BE2C (cell line): Measurements from ENCODE around the gene POC1B.

Source experiments
- DNase-seq: peaks from one replicate; pipeline ENCODE4 v3.0.0-alpha.2; 2020
- H3K27me3 ChIP-seq: fragments of 250-450 bp; sonication (Bioruptor Pico); 2 replicates; pipeline ENCODE4 v1.5.1; 2020; ENCODE audit warnings: mild to moderate bottlenecking
- H3K36me3 ChIP-seq: fragments of 250-450 bp; sonication (Bioruptor Pico); 2 replicates; pipeline ENCODE4 v1.5.1; 2020; ENCODE audit warnings: mild to moderate bottlenecking
- H3K4me1 ChIP-seq: fragments of 250-450 bp; sonication (Bioruptor Pico); 2 replicates; pipeline ENCODE4 v1.5.1; 2020
- H3K4me3 ChIP-seq: 2 replicates; pipeline ENCODE4 v1.5.1; 2011; ENCODE audit warnings: low read depth, low read length
- H3K9me3 ChIP-seq: fragments of 250-450 bp; sonication (Bioruptor Pico); 2 replicates; pipeline ENCODE4 v1.5.1; 2020
- TF ChIP-seq, protein P1 (sequence below): IDR thresholded peaks from 2 replicates; pipeline ENCODE4 v1.5.1; 2012; ENCODE audit warnings: mild to moderate bottlenecking, low read depth, low read length

The POC1B gene

DNA sequence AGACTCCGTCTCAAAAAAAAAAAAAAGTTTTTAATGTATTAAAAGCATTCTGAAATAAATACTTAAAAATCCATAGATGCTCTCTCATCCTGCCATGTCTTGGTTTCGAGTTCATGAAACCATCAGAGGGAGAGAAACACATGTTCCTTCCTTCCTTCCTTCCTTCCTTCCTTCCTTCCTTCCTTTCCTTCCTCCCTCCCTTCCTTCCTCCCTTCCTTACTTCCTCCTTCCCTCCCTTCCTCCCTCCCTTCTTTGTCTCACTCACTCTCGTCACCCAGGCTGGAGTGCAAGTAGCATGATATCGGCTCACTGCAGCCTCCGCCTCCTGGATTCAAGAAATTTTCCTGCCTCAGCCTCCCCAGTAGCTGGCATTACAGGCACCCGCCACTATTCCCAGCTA is 113.2 kb downstream of the POC1B start:
- no peak for DNase-seq
- no peaks in the 10 kb centered on the region for H3K4me1 ChIP-seq
- no peaks in the 10 kb centered on the region for H3K9me3 ChIP-seq
- no peak overlapping the region for H3K4me3 ChIP-seq
- no peaks in the 10 kb centered on the region for H3K36me3 ChIP-seq
- no peaks in the 10 kb centered on the region for H3K27me3 ChIP-seq
- TF ChIP-seq, protein P1, sequence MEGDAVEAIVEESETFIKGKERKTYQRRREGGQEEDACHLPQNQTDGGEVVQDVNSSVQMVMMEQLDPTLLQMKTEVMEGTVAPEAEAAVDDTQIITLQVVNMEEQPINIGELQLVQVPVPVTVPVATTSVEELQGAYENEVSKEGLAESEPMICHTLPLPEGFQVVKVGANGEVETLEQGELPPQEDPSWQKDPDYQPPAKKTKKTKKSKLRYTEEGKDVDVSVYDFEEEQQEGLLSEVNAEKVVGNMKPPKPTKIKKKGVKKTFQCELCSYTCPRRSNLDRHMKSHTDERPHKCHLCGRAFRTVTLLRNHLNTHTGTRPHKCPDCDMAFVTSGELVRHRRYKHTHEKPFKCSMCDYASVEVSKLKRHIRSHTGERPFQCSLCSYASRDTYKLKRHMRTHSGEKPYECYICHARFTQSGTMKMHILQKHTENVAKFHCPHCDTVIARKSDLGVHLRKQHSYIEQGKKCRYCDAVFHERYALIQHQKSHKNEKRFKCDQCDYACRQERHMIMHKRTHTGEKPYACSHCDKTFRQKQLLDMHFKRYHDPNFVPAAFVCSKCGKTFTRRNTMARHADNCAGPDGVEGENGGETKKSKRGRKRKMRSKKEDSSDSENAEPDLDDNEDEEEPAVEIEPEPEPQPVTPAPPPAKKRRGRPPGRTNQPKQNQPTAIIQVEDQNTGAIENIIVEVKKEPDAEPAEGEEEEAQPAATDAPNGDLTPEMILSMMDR: no peak

- no peak for DNase-seq
- H3K4me3 ChIP-seq: no peak overlapping the region
- TF ChIP-seq, protein P1: no peak
- H3K4me1 ChIP-seq: no peaks in the 10 kb centered on the region
- no peaks in the 10 kb centered on the region for H3K36me3 ChIP-seq
- no peaks in the 10 kb centered on the region for H3K9me3 ChIP-seq
- no peaks in the 10 kb centered on the region for H3K27me3 ChIP-seq
Measured at GRCh38 chr12:89411846-89412245, 114.0 kb downstream of the POC1B start.

GRCh38 chr12:89411234-89411633 is 114.6 kb downstream of the POC1B start:
- no peak for DNase-seq
- Histone ChIP-seq H3K27me3 (no peaks in the 10 kb centered on the region), H3K4me3 (no peak overlapping the region), H3K36me3 (no peaks in the 10 kb centered on the region), H3K9me3 (no peaks in the 10 kb centered on the region), H3K4me1 (no peaks in the 10 kb centered on the region)
- TF ChIP-seq, protein P1: no peak

- Histone ChIP-seq H3K27me3 (no peaks in the 10 kb centered on the region), H3K4me3 (no peak overlapping the region), H3K9me3 (no peaks in the 10 kb centered on the region), H3K4me1 (no peaks in the 10 kb centered on the region), H3K36me3 (no peaks in the 10 kb centered on the region)
- TF ChIP-seq, protein P1: no peak
- DNase-seq: no peak
Measured at GRCh38 chr12:89405626-89406345, 120.1 kb downstream of the POC1B start.

- TF ChIP-seq, protein P1: no peak
- H3K27me3 ChIP-seq: no peaks in the 10 kb centered on the region
- no peaks in the 10 kb centered on the region for H3K4me1 ChIP-seq
- H3K36me3 ChIP-seq: no peaks in the 10 kb centered on the region
- no peak overlapping the region for H3K4me3 ChIP-seq
- H3K9me3 ChIP-seq: no peaks in the 10 kb centered on the region
- no peak for DNase-seq
Measured at GRCh38 chr12:89401433-89402058, 124.3 kb downstream of the POC1B start.

DNA sequence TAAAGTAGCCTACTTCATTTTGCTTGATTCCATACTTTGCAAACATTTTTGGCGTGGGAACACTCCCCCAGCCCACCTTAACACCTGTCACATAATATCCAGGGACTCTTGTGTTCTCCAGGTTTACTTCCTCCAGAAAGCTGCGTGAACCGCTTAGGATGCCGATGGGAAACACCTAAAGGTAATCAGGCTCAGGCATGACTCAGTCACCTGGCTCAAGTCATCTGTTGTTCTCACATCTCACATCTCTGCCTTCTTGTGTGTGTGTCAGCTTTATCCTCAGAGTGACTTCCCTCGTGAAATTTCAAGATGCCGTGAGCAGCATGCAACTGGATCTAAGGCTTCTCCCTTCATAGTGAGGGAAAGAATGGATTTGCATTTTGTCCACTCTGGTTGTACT is 125.4 kb downstream of the POC1B start:
- no peak for DNase-seq
- H3K9me3 ChIP-seq: no peaks in the 10 kb centered on the region
- H3K4me3 ChIP-seq: no peak overlapping the region
- no peaks in the 10 kb centered on the region for H3K27me3 ChIP-seq
- TF ChIP-seq, protein P1: no peak
- no peaks in the 10 kb centered on the region for H3K36me3 ChIP-seq
- no peaks in the 10 kb centered on the region for H3K4me1 ChIP-seq
